ENCODE data around the gene MDGA2.

The MDGA2 gene

GRCh38 chr14:47065326-47065725 lies 610.1 kb downstream of the MDGA2 start:
- Histone ChIP-seq H3K9me3 (ENCODE audit: control insufficient read depth, low read length) (no peaks in the 10 kb centered on the region), H3K9ac (ENCODE audit: low read length) (no peak overlapping the region), H2BK120ac (ENCODE audit: low read depth, low read length) (no peak overlapping the region), H3K4me2 (ENCODE audit: low read length, poor library complexity, severe bottlenecking) (no peak overlapping the region), H3K27me3 (ENCODE audit: control insufficient read depth in 1 of 2, insufficient read depth in 1 of 2, low read length in 2 of 2) (no peaks in the 10 kb centered on the region), H4K8ac (ENCODE audit: low read length) (no peak overlapping the region), H3K14ac (ENCODE audit: low read length in 2 of 2) (no peak overlapping the region), H2BK15ac (ENCODE audit: low read depth, poor library complexity, severe bottlenecking) (no peak overlapping the region), H2AFZ (ENCODE audit: low read depth, low read length) (no peak overlapping the region), H3K79me1 (replicated peaks; ENCODE audit: low read length, poor library complexity, severe bottlenecking) (no peaks in the 10 kb centered on the region), H3K27ac (ENCODE audit: low read length, poor library complexity, severe bottlenecking) (no peak overlapping the region), H2BK5ac (ENCODE audit: low read depth, low read length, poor library complexity, severe bottlenecking) (no peak overlapping the region), H4K91ac (ENCODE audit: low read length) (no peak overlapping the region), H3K23ac (ENCODE audit: low read length in 2 of 2) (no peak overlapping the region), H3K4me1 (ENCODE audit: control insufficient read depth, insufficient read depth, low read depth, low read length) (no peaks in the 10 kb centered on the region), H3K18ac (ENCODE audit: low read depth in 1 of 2, low read length in 2 of 2) (no peak overlapping the region), H3K4ac (ENCODE audit: low read depth in 1 of 2, low read length in 2 of 2) (no peak overlapping the region), H2AK5ac (ENCODE audit: low read length, severe bottlenecking) (no peak overlapping the region), H3K4me3 (ENCODE audit: insufficient read depth in 1 of 2, low read depth in 1 of 2, low read length in 2 of 2) (no peak overlapping the region), H3K36me3 (ENCODE audit: control insufficient read depth in 1 of 2, insufficient read depth in 2 of 2, low read depth in 1 of 2, low read length in 2 of 2) (no peaks in the 10 kb centered on the region), H2BK12ac (ENCODE audit: low read length in 2 of 2) (no peak overlapping the region)
- DNase-seq: no peak
- WGBS: no CpG with 5 or more reads among the region's 1 CpG

DNA sequence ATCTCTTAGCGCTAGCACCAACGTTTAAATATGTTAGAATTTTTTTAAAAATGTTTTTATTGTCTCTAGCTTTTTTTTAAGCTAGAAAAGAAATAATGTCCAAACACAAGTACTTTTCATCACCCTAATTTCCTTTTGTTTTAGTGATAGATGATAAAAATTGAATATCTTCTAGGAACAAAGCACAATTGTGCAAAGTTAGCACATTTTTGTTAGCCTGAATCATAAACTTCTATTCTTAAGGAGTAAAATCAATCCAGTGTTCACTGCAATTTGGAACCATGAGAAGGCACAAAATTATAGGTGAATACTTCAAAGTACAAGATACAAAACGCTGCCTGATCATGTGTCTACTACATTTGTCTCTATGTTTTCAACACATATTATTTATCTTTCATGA lies 615.4 kb downstream of the MDGA2 start:
- no CpG with 5 or more reads among the region's 3 CpGs for WGBS
- no peak overlapping the region for H3K27ac ChIP-seq (ENCODE audit: low read length, poor library complexity, severe bottlenecking)

GRCh38 chr14:47057364-47057763 lies 618.0 kb downstream of the MDGA2 start:
- H3K14ac ChIP-seq (ENCODE audit: low read length in 2 of 2): peak overlapping the region in 1 of 2 experiments; percentile 91
- no peak overlapping the region for H2AK5ac ChIP-seq (ENCODE audit: low read length, severe bottlenecking)
- H3K36me3 ChIP-seq (ENCODE audit: control insufficient read depth in 1 of 2, insufficient read depth in 2 of 2, low read depth in 1 of 2, low read length in 2 of 2): no peaks in the 10 kb centered on the region
- H3K79me1 ChIP-seq (replicated peaks; ENCODE audit: low read length, poor library complexity, severe bottlenecking): no peaks in the 10 kb centered on the region
- H2BK5ac ChIP-seq (ENCODE audit: low read depth, low read length, poor library complexity, severe bottlenecking): no peak overlapping the region
- no peak overlapping the region for H3K4me3 ChIP-seq (ENCODE audit: insufficient read depth in 1 of 2, low read depth in 1 of 2, low read length in 2 of 2)
- H4K8ac ChIP-seq (ENCODE audit: low read length): peak overlapping the region; percentile 52
- no peak overlapping the region for H2BK120ac ChIP-seq (ENCODE audit: low read depth, low read length)
- no peak overlapping the region for H2AFZ ChIP-seq (ENCODE audit: low read depth, low read length)
- H4K91ac ChIP-seq (ENCODE audit: low read length): peak overlapping the region; percentile 30
- no peak for DNase-seq
- no peak overlapping the region for H3K18ac ChIP-seq (ENCODE audit: low read depth in 1 of 2, low read length in 2 of 2)
- no peak overlapping the region for H3K9ac ChIP-seq (ENCODE audit: low read length)
- H3K4ac ChIP-seq (ENCODE audit: low read depth in 1 of 2, low read length in 2 of 2): no peak overlapping the region
- no peak overlapping the region for H3K4me2 ChIP-seq (ENCODE audit: low read length, poor library complexity, severe bottlenecking)
- peak overlapping the region in 1 of 2 experiments; percentile 97 for H2BK12ac ChIP-seq (ENCODE audit: low read length in 2 of 2)
- no peaks in the 10 kb centered on the region for H3K27me3 ChIP-seq (ENCODE audit: control insufficient read depth in 1 of 2, insufficient read depth in 1 of 2, low read length in 2 of 2)
- H3K23ac ChIP-seq (ENCODE audit: low read length in 2 of 2): no peak overlapping the region
- H3K9me3 ChIP-seq (ENCODE audit: control insufficient read depth, low read length): no peaks in the 10 kb centered on the region
- no peak overlapping the region for H2BK15ac ChIP-seq (ENCODE audit: low read depth, poor library complexity, severe bottlenecking)
- no peaks in the 10 kb centered on the region for H3K4me1 ChIP-seq (ENCODE audit: control insufficient read depth, insufficient read depth, low read depth, low read length)
- H3K27ac ChIP-seq (ENCODE audit: low read length, poor library complexity, severe bottlenecking): no peak overlapping the region

More for the DNA sequence above, 615.4 kb downstream of the MDGA2 start:
- H3K4me1 ChIP-seq (ENCODE audit: control insufficient read depth, insufficient read depth, low read depth, low read length): no peaks in the 10 kb centered on the region
- H3K9ac ChIP-seq (ENCODE audit: low read length): no peak overlapping the region
- no peak overlapping the region for H3K18ac ChIP-seq (ENCODE audit: low read depth in 1 of 2, low read length in 2 of 2)
- DNase-seq: no peak
- no peak overlapping the region for H2BK12ac ChIP-seq (ENCODE audit: low read length in 2 of 2)
- H2BK15ac ChIP-seq (ENCODE audit: low read depth, poor library complexity, severe bottlenecking): no peak overlapping the region
- no peak overlapping the region for H2AFZ ChIP-seq (ENCODE audit: low read depth, low read length)
- no peak overlapping the region for H2BK120ac ChIP-seq (ENCODE audit: low read depth, low read length)
- H3K4me3 ChIP-seq (ENCODE audit: insufficient read depth in 1 of 2, low read depth in 1 of 2, low read length in 2 of 2): no peak overlapping the region
- H3K79me1 ChIP-seq (replicated peaks; ENCODE audit: low read length, poor library complexity, severe bottlenecking): no peaks in the 10 kb centered on the region
- H3K4me2 ChIP-seq (ENCODE audit: low read length, poor library complexity, severe bottlenecking): no peak overlapping the region
- no peak overlapping the region for H4K91ac ChIP-seq (ENCODE audit: low read length)
- H3K36me3 ChIP-seq (ENCODE audit: control insufficient read depth in 1 of 2, insufficient read depth in 2 of 2, low read depth in 1 of 2, low read length in 2 of 2): no peaks in the 10 kb centered on the region
- no peaks in the 10 kb centered on the region for H3K9me3 ChIP-seq (ENCODE audit: control insufficient read depth, low read length)
- no peak overlapping the region for H2AK5ac ChIP-seq (ENCODE audit: low read length, severe bottlenecking)
- no peak overlapping the region for H4K8ac ChIP-seq (ENCODE audit: low read length)
- no peaks in the 10 kb centered on the region for H3K27me3 ChIP-seq (ENCODE audit: control insufficient read depth in 1 of 2, insufficient read depth in 1 of 2, low read length in 2 of 2)
- H3K14ac ChIP-seq (ENCODE audit: low read length in 2 of 2): no peak overlapping the region
- H2BK5ac ChIP-seq (ENCODE audit: low read depth, low read length, poor library complexity, severe bottlenecking): no peak overlapping the region
- H3K23ac ChIP-seq (ENCODE audit: low read length in 2 of 2): no peak overlapping the region
- H3K4ac ChIP-seq (ENCODE audit: low read depth in 1 of 2, low read length in 2 of 2): no peak overlapping the region

GRCh38 chr14:47044841-47045240 lies 630.6 kb downstream of the MDGA2 start:
- no peak overlapping the region for H2AK5ac ChIP-seq (ENCODE audit: low read length, severe bottlenecking)
- H2AFZ ChIP-seq (ENCODE audit: low read depth, low read length): no peak overlapping the region
- no peak overlapping the region for H3K4me2 ChIP-seq (ENCODE audit: low read length, poor library complexity, severe bottlenecking)
- no peaks in the 10 kb centered on the region for H3K79me1 ChIP-seq (replicated peaks; ENCODE audit: low read length, poor library complexity, severe bottlenecking)
- H4K8ac ChIP-seq (ENCODE audit: low read length): no peak overlapping the region
- H2BK5ac ChIP-seq (ENCODE audit: low read depth, low read length, poor library complexity, severe bottlenecking): no peak overlapping the region
- no peak overlapping the region for H3K4ac ChIP-seq (ENCODE audit: low read depth in 1 of 2, low read length in 2 of 2)
- WGBS: 48% methylated on average over 1 of the region's 1 CpG
- no peaks in the 10 kb centered on the region for H3K36me3 ChIP-seq (ENCODE audit: control insufficient read depth in 1 of 2, insufficient read depth in 2 of 2, low read depth in 1 of 2, low read length in 2 of 2)
- H3K27ac ChIP-seq (ENCODE audit: low read length, poor library complexity, severe bottlenecking): no peak overlapping the region
- no peak overlapping the region for H2BK120ac ChIP-seq (ENCODE audit: low read depth, low read length)
- H3K23ac ChIP-seq (ENCODE audit: low read length in 2 of 2): no peak overlapping the region
- no peak overlapping the region for H3K4me3 ChIP-seq (ENCODE audit: insufficient read depth in 1 of 2, low read depth in 1 of 2, low read length in 2 of 2)
- H2BK15ac ChIP-seq (ENCODE audit: low read depth, poor library complexity, severe bottlenecking): no peak overlapping the region
- no peak overlapping the region for H3K18ac ChIP-seq (ENCODE audit: low read depth in 1 of 2, low read length in 2 of 2)
- peak; percentile 42 for DNase-seq
- no peaks in the 10 kb centered on the region for H3K4me1 ChIP-seq (ENCODE audit: control insufficient read depth, insufficient read depth, low read depth, low read length)
- H3K14ac ChIP-seq (ENCODE audit: low read length in 2 of 2): no peak overlapping the region
- no peaks in the 10 kb centered on the region for H3K27me3 ChIP-seq (ENCODE audit: control insufficient read depth in 1 of 2, insufficient read depth in 1 of 2, low read length in 2 of 2)
- H3K9me3 ChIP-seq (ENCODE audit: control insufficient read depth, low read length): no peaks in the 10 kb centered on the region
- no peak overlapping the region for H2BK12ac ChIP-seq (ENCODE audit: low read length in 2 of 2)
- no peak overlapping the region for H3K9ac ChIP-seq (ENCODE audit: low read length)
- no peak overlapping the region for H4K91ac ChIP-seq (ENCODE audit: low read length)
